Measurements from ENCODE around the gene IMMP2L. TPM values are rescaled to one million over a fixed set of nuclear protein-coding genes. Genes with fewer than 3 reads are reported as not detected.
"Not testable (repeated sequence)": the region's sequence is repeated elsewhere in the genome, so short reads cannot be mapped to it uniquely, and the experiment has no call there.

The IMMP2L gene
- total RNA-seq, 2 experiments from 2014 or later = 15.8 to 25.8 TPM

- no peaks in the 10 kb centered on the region for H3K4me1 Mint-ChIP-seq
- peaks cover 43% of the 10 kb centered on the region for H3K36me3 Mint-ChIP-seq (ENCODE audit: low read depth)
- no peaks in the 10 kb centered on the region for H3K27me3 Mint-ChIP-seq
- POLR2A ChIA-PET = no interaction called here
- H3K9me3 Mint-ChIP-seq (ENCODE audit: low read depth) = peaks cover 4% of the 10 kb centered on the region
- ATAC-seq (no peak), DNase-seq (no peak)
- CTCF ChIA-PET = no interaction called here
- intact Hi-C loops (cut with DNase I, micrococcal nuclease) = no loop called here
- H3K4me3 Mint-ChIP-seq = no peak overlapping the region
- H3K27ac Mint-ChIP-seq = no peak overlapping the region
These were observed 40.6 kb downstream of the IMMP2L start for GRCh38 chr7:111521660-111522059.

- Mint-ChIP-seq H3K9me3 (ENCODE audit: low read depth) (peaks cover 4% of the 10 kb centered on the region), H3K4me3 (no peak overlapping the region), H3K27ac (no peak overlapping the region), H3K4me1 (no peaks in the 10 kb centered on the region), H3K36me3 (ENCODE audit: low read depth) (peaks cover 39% of the 10 kb centered on the region), H3K27me3 (no peaks in the 10 kb centered on the region)
- ChIA-PET CTCF (no interaction called here), POLR2A (no interaction called here)
- no peak for DNase-seq
- no peak for ATAC-seq
- intact Hi-C loops (cut with DNase I, micrococcal nuclease) = no loop called here
These were observed 44.0 kb downstream of the IMMP2L start for GRCh38 chr7:111518264-111518663.

GRCh38 chr7:111517549-111517951 is 44.7 kb downstream of the IMMP2L start:
- ChIA-PET POLR2A (no interaction called here), CTCF (interaction anchor here (0.8 kb wide), 1 partner anchor 9 kb away, joined by 4 read pairs; no protein-coding TSS in a partner anchor)
- Mint-ChIP-seq H3K27ac (no peak overlapping the region), H3K4me3 (no peak overlapping the region), H3K9me3 (ENCODE audit: low read depth) (peaks cover 4% of the 10 kb centered on the region), H3K4me1 (peaks cover 4% of the 10 kb centered on the region), H3K36me3 (ENCODE audit: low read depth) (peaks cover 40% of the 10 kb centered on the region), H3K27me3 (no peaks in the 10 kb centered on the region)
- ATAC-seq (no peak), DNase-seq (no peak)
- intact Hi-C loops (cut with DNase I, micrococcal nuclease) = no loop called here

- intact Hi-C loops (cut with DNase I, micrococcal nuclease) = no loop called here
- no peak overlapping the region for H3K4me3 Mint-ChIP-seq
- H3K27me3 Mint-ChIP-seq = no peaks in the 10 kb centered on the region
- peaks cover 3% of the 10 kb centered on the region for H3K9me3 Mint-ChIP-seq (ENCODE audit: low read depth)
- CTCF ChIA-PET = interaction anchor here (0.8 kb wide), 1 partner anchor 8 kb away, joined by 4 read pairs; no protein-coding TSS in a partner anchor
- peaks cover 38% of the 10 kb centered on the region for H3K36me3 Mint-ChIP-seq (ENCODE audit: low read depth)
- H3K27ac Mint-ChIP-seq = no peak overlapping the region
- H3K4me1 Mint-ChIP-seq = peaks cover 10% of the 10 kb centered on the region
- DNase-seq (no peak), ATAC-seq (no peak)
- POLR2A ChIA-PET = no interaction called here
These were observed 45.7 kb downstream of the IMMP2L start for GRCh38 chr7:111516612-111517011.

GRCh38 chr7:111513566-111513965 is 48.7 kb downstream of the IMMP2L start:
- Mint-ChIP-seq H3K27me3 (no peaks in the 10 kb centered on the region), H3K9me3 (ENCODE audit: low read depth) (peaks cover 3% of the 10 kb centered on the region), H3K27ac (no peak overlapping the region), H3K4me3 (no peak overlapping the region), H3K36me3 (ENCODE audit: low read depth) (peaks cover 14% of the 10 kb centered on the region), H3K4me1 (peaks cover 19% of the 10 kb centered on the region)
- DNase-seq = no peak
- CTCF ChIA-PET = no interaction called here
- ATAC-seq = peak; percentile 36
- POLR2A ChIA-PET = no interaction called here
- intact Hi-C loops (cut with DNase I, micrococcal nuclease) = no loop called here

GRCh38 chr7:111511845-111512244 is 50.4 kb downstream of the IMMP2L start:
- Mint-ChIP-seq H3K4me3 (no peak overlapping the region), H3K9me3 (ENCODE audit: low read depth) (peaks cover 5% of the 10 kb centered on the region), H3K36me3 (ENCODE audit: low read depth) (peaks cover 26% of the 10 kb centered on the region), H3K27ac (peak overlapping the region; percentile 6), H3K27me3 (no peaks in the 10 kb centered on the region), H3K4me1 (peaks cover 19% of the 10 kb centered on the region)
- ATAC-seq (no peak), DNase-seq (no peak)
- ChIA-PET CTCF (no interaction called here), POLR2A (no interaction called here)
- intact Hi-C loops (cut with DNase I, micrococcal nuclease) = no loop called here

- ATAC-seq (no peak), DNase-seq (no peak)
- POLR2A ChIA-PET = no interaction called here
- Mint-ChIP-seq H3K27ac (no peak overlapping the region), H3K9me3 (ENCODE audit: low read depth) (peaks cover 5% of the 10 kb centered on the region), H3K36me3 (ENCODE audit: low read depth) (peaks cover 29% of the 10 kb centered on the region), H3K4me3 (no peak overlapping the region), H3K4me1 (peaks cover 19% of the 10 kb centered on the region), H3K27me3 (no peaks in the 10 kb centered on the region)
- intact Hi-C loops (cut with DNase I, micrococcal nuclease) = no loop called here
- CTCF ChIA-PET = interaction anchor here (1.4 to 1.7 kb wide), 2 partner anchors 10 to 12 kb away, joined by 5 read pairs; no protein-coding TSS in a partner anchor
These were observed 51.5 kb downstream of the IMMP2L start for GRCh38 chr7:111510584-111511378.

GRCh38 chr7:111510062-111510461 is 52.2 kb downstream of the IMMP2L start:
- intact Hi-C loops (cut with DNase I, micrococcal nuclease) = no loop called here
- H3K27me3 Mint-ChIP-seq = no peaks in the 10 kb centered on the region
- no peak overlapping the region for H3K27ac Mint-ChIP-seq
- peaks cover 19% of the 10 kb centered on the region for H3K4me1 Mint-ChIP-seq
- CTCF ChIA-PET = interaction anchor here (1.4 to 1.7 kb wide), 2 partner anchors 10 to 12 kb away, joined by 5 read pairs; no protein-coding TSS in a partner anchor
- POLR2A ChIA-PET = no interaction called here
- DNase-seq (no peak), ATAC-seq (peak; percentile 47)
- peaks cover 30% of the 10 kb centered on the region for H3K36me3 Mint-ChIP-seq (ENCODE audit: low read depth)
- H3K9me3 Mint-ChIP-seq (ENCODE audit: low read depth) = peaks cover 5% of the 10 kb centered on the region
- H3K4me3 Mint-ChIP-seq = no peak overlapping the region

GRCh38 chr7:111509288-111509687 is 53.0 kb downstream of the IMMP2L start:
- ATAC-seq (no peak), DNase-seq (no peak)
- Mint-ChIP-seq H3K36me3 (ENCODE audit: low read depth) (peaks cover 30% of the 10 kb centered on the region), H3K4me3 (no peak overlapping the region), H3K27ac (no peak overlapping the region), H3K9me3 (ENCODE audit: low read depth) (peaks cover 5% of the 10 kb centered on the region), H3K27me3 (no peaks in the 10 kb centered on the region), H3K4me1 (peaks cover 19% of the 10 kb centered on the region)
- intact Hi-C loops (cut with DNase I, micrococcal nuclease) = no loop called here
- POLR2A ChIA-PET = no interaction called here
- CTCF ChIA-PET = interaction anchor here (0.6 to 1.7 kb wide), 4 partner anchors 8 to 1168 kb away, joined by 3 to 5 read pairs (median 4); no protein-coding TSS in a partner anchor

GRCh38 chr7:111508387-111508786 is 53.9 kb downstream of the IMMP2L start:
- CTCF ChIA-PET = interaction anchor here (0.6 to 1.2 kb wide), 3 partner anchors 9 to 1450 kb away, joined by 3 to 4 read pairs (median 3); no protein-coding TSS in a partner anchor
- DNase-seq = no peak
- no peaks in the 10 kb centered on the region for H3K27me3 Mint-ChIP-seq
- intact Hi-C loops (cut with DNase I, micrococcal nuclease) = no loop called here
- POLR2A ChIA-PET = no interaction called here
- no peak overlapping the region for H3K27ac Mint-ChIP-seq
- H3K4me3 Mint-ChIP-seq = no peak overlapping the region
- peaks cover 29% of the 10 kb centered on the region for H3K36me3 Mint-ChIP-seq (ENCODE audit: low read depth)
- H3K9me3 Mint-ChIP-seq (ENCODE audit: low read depth) = peaks cover 5% of the 10 kb centered on the region
- H3K4me1 Mint-ChIP-seq = peaks cover 19% of the 10 kb centered on the region
- no peak for ATAC-seq

GRCh38 chr7:111505422-111505821 is 56.9 kb downstream of the IMMP2L start:
- H3K27me3 Mint-ChIP-seq; H3K9me3 Mint-ChIP-seq (ENCODE audit: low read depth); ATAC-seq; DNase-seq; CTCF ChIA-PET; H3K4me3 Mint-ChIP-seq; H3K4me1 Mint-ChIP-seq; intact Hi-C loops (cut with DNase I, micrococcal nuclease); POLR2A ChIA-PET; H3K27ac Mint-ChIP-seq: not testable (repeated sequence)
- H3K36me3 Mint-ChIP-seq (ENCODE audit: low read depth) = peaks cover 29% of the 10 kb centered on the region

- H3K9me3 Mint-ChIP-seq (ENCODE audit: low read depth); H3K4me3 Mint-ChIP-seq; H3K27me3 Mint-ChIP-seq; DNase-seq; ATAC-seq; CTCF ChIA-PET; POLR2A ChIA-PET; intact Hi-C loops (cut with DNase I, micrococcal nuclease); H3K27ac Mint-ChIP-seq: not testable (repeated sequence)
- Mint-ChIP-seq H3K4me1 (peaks cover 14% of the 10 kb centered on the region), H3K36me3 (ENCODE audit: low read depth) (peaks cover 22% of the 10 kb centered on the region)
These were observed 60.5 kb downstream of the IMMP2L start for GRCh38 chr7:111501799-111502198.
